ENCODE data around the gene PKP4. TPM values are rescaled to one million over a fixed set of nuclear protein-coding genes. Genes with fewer than 3 reads are reported as not detected.

The PKP4 gene
- total and polyA plus RNA-seq, 2 of the 8 experiments (the other 6 are each of a cell fraction or from before 2014, with no cell fraction given): 48.2 to 88.0 TPM

DNA sequence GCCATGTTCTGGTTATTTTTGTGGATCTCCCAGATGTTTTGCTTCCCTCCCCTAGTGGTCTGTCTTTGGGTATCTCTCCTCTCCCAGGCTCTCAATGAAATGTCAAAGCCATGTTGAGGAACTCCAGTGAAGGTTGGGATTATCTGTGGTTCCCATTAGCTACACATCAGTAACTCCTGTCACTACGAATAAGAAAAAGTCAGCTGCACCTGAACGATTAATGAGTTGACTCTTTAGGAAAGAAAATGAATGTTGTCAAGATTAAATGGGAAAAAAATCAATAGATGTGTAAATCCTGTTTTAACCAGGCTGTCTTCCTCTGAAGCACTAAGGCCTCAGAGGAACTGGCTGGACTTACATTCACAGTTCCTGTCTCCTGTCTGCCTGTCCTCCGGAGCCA is 244.3 kb downstream of the PKP4 start (continued):
- TF ChIP-seq, protein P1, sequence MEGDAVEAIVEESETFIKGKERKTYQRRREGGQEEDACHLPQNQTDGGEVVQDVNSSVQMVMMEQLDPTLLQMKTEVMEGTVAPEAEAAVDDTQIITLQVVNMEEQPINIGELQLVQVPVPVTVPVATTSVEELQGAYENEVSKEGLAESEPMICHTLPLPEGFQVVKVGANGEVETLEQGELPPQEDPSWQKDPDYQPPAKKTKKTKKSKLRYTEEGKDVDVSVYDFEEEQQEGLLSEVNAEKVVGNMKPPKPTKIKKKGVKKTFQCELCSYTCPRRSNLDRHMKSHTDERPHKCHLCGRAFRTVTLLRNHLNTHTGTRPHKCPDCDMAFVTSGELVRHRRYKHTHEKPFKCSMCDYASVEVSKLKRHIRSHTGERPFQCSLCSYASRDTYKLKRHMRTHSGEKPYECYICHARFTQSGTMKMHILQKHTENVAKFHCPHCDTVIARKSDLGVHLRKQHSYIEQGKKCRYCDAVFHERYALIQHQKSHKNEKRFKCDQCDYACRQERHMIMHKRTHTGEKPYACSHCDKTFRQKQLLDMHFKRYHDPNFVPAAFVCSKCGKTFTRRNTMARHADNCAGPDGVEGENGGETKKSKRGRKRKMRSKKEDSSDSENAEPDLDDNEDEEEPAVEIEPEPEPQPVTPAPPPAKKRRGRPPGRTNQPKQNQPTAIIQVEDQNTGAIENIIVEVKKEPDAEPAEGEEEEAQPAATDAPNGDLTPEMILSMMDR (IDR thresholded peaks at IDR 0.05; ENCODE audit: control extremely low read depth in 1 of 3, insufficient read depth in 1 of 3, low read depth in 1 of 3, low read length in 3 of 3): no peak
- TF ChIP-seq, protein P2, sequence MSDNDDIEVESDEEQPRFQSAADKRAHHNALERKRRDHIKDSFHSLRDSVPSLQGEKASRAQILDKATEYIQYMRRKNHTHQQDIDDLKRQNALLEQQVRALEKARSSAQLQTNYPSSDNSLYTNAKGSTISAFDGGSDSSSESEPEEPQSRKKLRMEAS (IDR thresholded peaks at IDR 0.05): no peak
- TF ChIP-seq NANOG (IDR thresholded peaks at IDR 0.05; ENCODE audit: insufficient read depth, low read depth, low read length, poor library complexity, severe bottlenecking): no peak
